A549 (cell line): ENCODE data around the gene GSC2.

Source experiments
- EP300 ChIP-seq, 2 experiments: fragments of >200 bp; sonication (Bioruptor Twin); formaldehyde crosslinking; IDR thresholded peaks; 2 replicates in 1 of 2; 3 replicates in 1 of 2; pipeline ENCODE4 v1.6.1; 2016 to 2017
- KDM1A ChIP-seq: fragments of 200-600 bp; sonication (generic); IDR thresholded peaks from 2 replicates; pipeline ENCODE4 v1.6.1; 2016; ENCODE audit warnings: low read depth, mild to moderate bottlenecking
- KDM5A ChIP-seq: fragments of 200-600 bp; sonication (generic); IDR thresholded peaks from 2 replicates; pipeline ENCODE4 v1.6.1; 2016; ENCODE audit warnings: antibody characterized with exemption, mild to moderate bottlenecking
- TF ChIP-seq, protein P1 (sequence below): fragments of >200 bp; sonication (Bioruptor Twin); formaldehyde crosslinking; IDR thresholded peaks from 3 replicates; pipeline ENCODE4 v1.5.1; 2016
- TF ChIP-seq, protein P2 (sequence below): IDR thresholded peaks from 2 replicates; pipeline ENCODE4 v1.6.1; 2012

DNA sequence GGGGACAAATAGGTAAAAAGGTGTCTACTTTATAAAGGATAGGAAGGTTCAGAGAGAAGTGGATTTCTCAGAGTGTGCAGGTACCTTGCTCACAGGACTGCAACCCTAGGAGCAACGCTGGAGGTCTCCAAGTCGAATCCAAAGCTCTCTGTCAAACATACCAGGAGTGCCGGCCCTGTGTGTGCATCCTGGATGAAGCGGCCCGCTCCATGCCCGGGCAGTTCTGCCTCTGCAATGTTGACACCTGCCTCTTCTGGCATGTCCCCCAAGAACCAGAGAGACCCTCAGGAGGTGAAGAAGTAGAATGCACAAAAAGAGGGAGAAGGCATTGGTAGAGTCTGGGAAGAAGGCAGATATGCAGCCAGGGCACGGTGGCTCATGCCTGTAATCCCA, 22.1 kb downstream of the GSC2 start:
- TF ChIP-seq, protein P1, sequence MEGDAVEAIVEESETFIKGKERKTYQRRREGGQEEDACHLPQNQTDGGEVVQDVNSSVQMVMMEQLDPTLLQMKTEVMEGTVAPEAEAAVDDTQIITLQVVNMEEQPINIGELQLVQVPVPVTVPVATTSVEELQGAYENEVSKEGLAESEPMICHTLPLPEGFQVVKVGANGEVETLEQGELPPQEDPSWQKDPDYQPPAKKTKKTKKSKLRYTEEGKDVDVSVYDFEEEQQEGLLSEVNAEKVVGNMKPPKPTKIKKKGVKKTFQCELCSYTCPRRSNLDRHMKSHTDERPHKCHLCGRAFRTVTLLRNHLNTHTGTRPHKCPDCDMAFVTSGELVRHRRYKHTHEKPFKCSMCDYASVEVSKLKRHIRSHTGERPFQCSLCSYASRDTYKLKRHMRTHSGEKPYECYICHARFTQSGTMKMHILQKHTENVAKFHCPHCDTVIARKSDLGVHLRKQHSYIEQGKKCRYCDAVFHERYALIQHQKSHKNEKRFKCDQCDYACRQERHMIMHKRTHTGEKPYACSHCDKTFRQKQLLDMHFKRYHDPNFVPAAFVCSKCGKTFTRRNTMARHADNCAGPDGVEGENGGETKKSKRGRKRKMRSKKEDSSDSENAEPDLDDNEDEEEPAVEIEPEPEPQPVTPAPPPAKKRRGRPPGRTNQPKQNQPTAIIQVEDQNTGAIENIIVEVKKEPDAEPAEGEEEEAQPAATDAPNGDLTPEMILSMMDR: no peak
- TF ChIP-seq EP300 (IDR thresholded peaks at IDR 0.05): no peak
- no peak for TF ChIP-seq KDM5A
- no peak for TF ChIP-seq KDM1A
- TF ChIP-seq, protein P2, sequence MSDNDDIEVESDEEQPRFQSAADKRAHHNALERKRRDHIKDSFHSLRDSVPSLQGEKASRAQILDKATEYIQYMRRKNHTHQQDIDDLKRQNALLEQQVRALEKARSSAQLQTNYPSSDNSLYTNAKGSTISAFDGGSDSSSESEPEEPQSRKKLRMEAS: no peak
